Heart left ventricle (tissue), 13 donors: ENCODE measurements around the gene ADGRB3.

ENCODE experiments used
- CTCF ChIP-seq, 12 donors: fragments of 200-600 bp; sonication (generic) in 4 of 12; IDR thresholded peaks; one replicate each; pipeline versions ENCODE4 v1.5.0 to v1.8.0; 2018 to 2022; ENCODE audit warnings: antibody characterized with exemption in 12 of 12, mild to moderate bottlenecking in 5 of 12
- POLR2A ChIP-seq, 2 donors: fragments of 450-650 bp; IDR thresholded peaks; one replicate each; pipeline ENCODE4 v1.6.1; 2017; ENCODE audit warnings: antibody characterized with exemption in 2 of 2, mild to moderate bottlenecking in 2 of 2, moderate library complexity in 2 of 2
- donor health status: ischemic (EF 13 %, LVEDD 7.1; RV severe dilation, severe dysfunction).
- donor health status: DM: no; HTN: yes; CAD: no.
- donor health status: DM: no; HTN: no; CAD: no.
- donor health status: ischemic (EF 25% LVEDD 6.9; RV normal size, moderate dysfunction).
- donor health status: ischemic (EF 25% LVEDD 5.7; RV mildly dilated, moderate dysfunction).
- donor health status: ischemic (EF 35%, LVEDD 5.7; RV mildly dilated, moderate dysfunction).
- donor health status: nonischemic (EF 11% LVEDD 7.7; RV severe dilation, severe dysfunction).
- donor health status: DM: yes; HTN: yes; CAD: no.
- donor health status: PGD.
- donor health status: ischemic (EF 29% LVEDD 5.4; RV normal size, mild dysfunction).
- donor health status: nonischemic (EF 23%, LVEDD 6.1; RV moderate dilation, normal function).

GRCh38 chr6:69026243-69026642 is 391.2 kb downstream of the ADGRB3 start:
- TF ChIP-seq CTCF (IDR thresholded peaks at IDR 0.05) (no peak), POLR2A (IDR thresholded peaks at IDR 0.05) (no peak)
